Stimulated activated effector memory CD8-positive, alpha-beta T cell treated with anti-CD3 and anti-CD28 coated beads, Interleukin-12 subunit alpha, Interleukin-12 subunit beta, amount 100 ng/mL, for 72 hours (primary cell): ENCODE data around the gene PDE8A.
"Not testable (repeated sequence)": the region's sequence is repeated elsewhere in the genome, so short reads cannot be mapped to it uniquely, and the experiment has no call there.

Source experiments
- ATAC-seq: fragments of 150-1000 bp; cut with Tn5 transposase; 2 replicates; pipeline ENCODE4 v1.10.0; 2021
- DNase-seq, 2 donors: peaks; one replicate each; pipeline ENCODE4 v3.0.0; 2021 to 2022; ENCODE audit warnings: low spot score in 2 of 2
- H3K27ac Mint-ChIP-seq: one replicate; pipeline ENCODE4 v1.8.0; 2022; ENCODE audit warnings: mild to moderate bottlenecking, mixed read lengths
- H3K36me3 Mint-ChIP-seq: one replicate; pipeline ENCODE4 v1.8.0; 2022; ENCODE audit warnings: mild to moderate bottlenecking, mixed read lengths
- H3K4me1 Mint-ChIP-seq: one replicate; pipeline ENCODE4 v1.8.0; 2022; ENCODE audit warnings: mixed read lengths
- H3K4me3 Mint-ChIP-seq: one replicate; pipeline ENCODE4 v1.8.0; 2022; ENCODE audit warnings: mild to moderate bottlenecking, mixed read lengths
- H3K9me3 Mint-ChIP-seq: one replicate; pipeline ENCODE4 v1.8.0; 2022; ENCODE audit warnings: mixed read lengths

PDE8A gene

GRCh38 chr15:85009435-85009834, 27.8 kb downstream of the PDE8A start:
- Mint-ChIP-seq H3K27ac (no peak overlapping the region), H3K36me3 (no peaks in the 10 kb centered on the region), H3K9me3 (no peaks in the 10 kb centered on the region), H3K4me3 (no peak overlapping the region), H3K4me1 (peaks cover 37% of the 10 kb centered on the region)
- ATAC-seq: no peak
- no peak for DNase-seq

DNA sequence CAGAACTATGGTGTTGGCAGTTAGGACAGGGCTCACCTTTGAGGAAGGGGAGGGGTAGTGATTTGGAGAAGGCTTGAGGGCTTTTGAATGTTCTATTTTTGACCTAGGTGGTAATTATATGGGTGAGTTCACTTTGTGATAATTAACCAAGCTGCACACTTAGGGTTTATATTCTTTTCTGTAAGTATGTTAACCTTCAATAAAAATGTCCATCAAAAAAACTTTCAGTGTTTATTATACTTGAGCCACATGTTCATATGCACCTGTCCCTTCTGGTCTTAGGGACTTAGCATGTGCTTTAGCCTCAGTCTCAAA, 28.4 kb downstream of the PDE8A start:
- Mint-ChIP-seq H3K9me3 (no peaks in the 10 kb centered on the region), H3K4me3 (no peak overlapping the region), H3K27ac (no peak overlapping the region), H3K36me3 (no peaks in the 10 kb centered on the region), H3K4me1 (peaks cover 37% of the 10 kb centered on the region)
- ATAC-seq: no peak
- no peak for DNase-seq

DNA sequence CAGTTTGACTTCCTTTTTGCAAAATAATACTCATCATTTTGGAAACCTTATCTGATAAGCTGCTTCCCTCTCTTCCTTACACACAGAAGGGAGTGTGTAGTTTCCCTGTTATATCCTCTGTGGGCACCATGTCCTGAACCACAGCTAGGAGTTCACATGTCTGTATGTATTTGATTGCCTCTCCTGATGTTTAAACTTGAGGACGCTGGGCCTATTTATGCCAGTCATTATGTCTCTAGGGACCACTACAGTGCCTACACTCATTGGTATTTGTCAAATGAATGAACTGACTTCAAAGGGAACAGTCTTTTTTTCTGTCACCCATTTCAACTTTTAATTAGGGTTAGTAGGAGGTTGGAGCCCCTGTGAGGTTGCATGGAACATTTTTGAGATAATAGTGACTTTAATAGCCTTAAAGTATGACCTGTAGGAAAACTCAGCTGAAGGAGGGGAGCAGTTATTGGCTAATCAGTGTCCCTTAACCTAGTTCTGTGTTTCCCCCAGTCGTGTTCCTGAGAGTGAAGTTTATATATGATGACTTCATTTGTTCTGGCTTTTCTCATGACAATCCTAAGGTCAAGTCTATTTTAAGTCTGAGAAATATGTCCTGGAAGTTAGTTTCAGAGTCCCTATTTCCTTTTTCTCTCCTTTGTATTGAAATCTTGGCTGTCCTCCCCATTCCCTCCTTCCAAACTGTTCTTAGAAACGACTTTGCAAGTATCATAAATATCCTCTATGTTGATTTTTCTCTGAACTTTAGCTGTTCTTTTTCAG, 28.9 kb downstream of the PDE8A start:
- DNase-seq (no peak), ATAC-seq (peak; percentile 60)
- peaks cover 37% of the 10 kb centered on the region for H3K4me1 Mint-ChIP-seq
- no peak overlapping the region for H3K4me3 Mint-ChIP-seq
- no peaks in the 10 kb centered on the region for H3K9me3 Mint-ChIP-seq
- no peaks in the 10 kb centered on the region for H3K36me3 Mint-ChIP-seq
- no peak overlapping the region for H3K27ac Mint-ChIP-seq

DNA sequence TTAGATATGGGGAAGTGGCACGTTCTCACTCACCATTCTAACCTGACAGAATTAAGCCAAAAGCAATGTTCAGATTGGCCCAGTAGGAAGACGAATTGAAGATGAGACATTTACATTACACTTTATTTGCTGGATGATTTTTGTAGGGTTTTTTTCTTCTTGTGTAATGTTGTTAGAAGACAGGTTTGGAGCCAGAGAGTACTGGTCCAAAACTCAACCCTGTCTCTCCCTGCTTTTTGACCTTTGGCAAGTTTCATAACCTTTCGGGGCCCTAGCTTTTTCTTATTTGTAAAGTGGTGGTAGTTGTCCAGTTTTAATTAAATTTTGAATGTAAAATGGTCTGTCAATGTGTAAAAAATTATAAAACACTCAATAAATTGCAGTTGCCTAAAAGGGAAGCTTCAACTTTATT, 29.5 kb downstream of the PDE8A start:
- no peak overlapping the region for H3K27ac Mint-ChIP-seq
- no peak overlapping the region for H3K4me3 Mint-ChIP-seq
- ATAC-seq: no peak
- DNase-seq: no peak
- H3K4me1 Mint-ChIP-seq: peaks cover 37% of the 10 kb centered on the region
- no peaks in the 10 kb centered on the region for H3K36me3 Mint-ChIP-seq
- H3K9me3 Mint-ChIP-seq: no peaks in the 10 kb centered on the region

DNA sequence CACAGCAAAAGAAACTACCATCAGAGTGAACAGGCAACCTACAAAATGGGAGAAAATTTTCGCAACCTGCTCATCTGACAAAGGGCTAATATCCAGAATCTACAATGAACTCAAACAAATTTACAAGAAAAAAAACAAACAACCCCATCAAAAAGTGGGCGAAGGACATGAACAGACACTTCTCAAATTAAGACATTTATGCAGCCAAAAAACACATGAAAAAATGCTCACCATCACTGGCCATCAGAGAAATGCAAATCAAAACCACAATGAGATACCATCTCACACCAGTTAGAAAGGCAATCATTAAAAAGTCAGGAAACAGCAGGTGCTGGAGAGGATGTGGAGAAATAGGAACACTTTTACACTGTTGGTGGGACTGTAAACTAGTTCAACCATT, 30.1 kb downstream of the PDE8A start:
- not testable (repeated sequence) for H3K36me3 Mint-ChIP-seq, H3K4me3 Mint-ChIP-seq, H3K9me3 Mint-ChIP-seq, ATAC-seq, DNase-seq, H3K27ac Mint-ChIP-seq
- H3K4me1 Mint-ChIP-seq: peaks cover 34% of the 10 kb centered on the region

DNA sequence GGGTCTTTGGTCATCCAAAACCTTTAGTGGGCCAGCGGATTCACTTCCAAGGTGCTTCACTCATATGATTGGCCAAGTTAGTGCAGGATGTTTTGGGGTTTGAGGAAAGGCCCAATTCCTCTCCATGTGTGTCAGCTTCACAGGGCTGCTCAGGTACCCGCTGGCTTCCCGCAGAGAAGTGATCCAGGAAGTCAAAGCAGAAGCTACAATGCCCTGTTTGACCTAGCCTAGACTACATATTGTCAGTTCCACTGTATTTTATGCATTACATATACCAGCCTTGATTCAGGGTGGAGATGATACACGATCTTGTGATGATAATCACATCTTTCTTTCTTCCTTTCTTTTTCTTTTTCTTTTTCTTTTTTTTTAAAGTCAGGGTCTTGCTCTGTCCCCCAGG, 32.1 kb downstream of the PDE8A start:
- no peak for DNase-seq
- H3K27ac Mint-ChIP-seq: no peak overlapping the region
- no peaks in the 10 kb centered on the region for H3K9me3 Mint-ChIP-seq
- H3K4me3 Mint-ChIP-seq: no peak overlapping the region
- H3K36me3 Mint-ChIP-seq: no peaks in the 10 kb centered on the region
- ATAC-seq: no peak
- peaks cover 16% of the 10 kb centered on the region for H3K4me1 Mint-ChIP-seq

GRCh38 chr15:85014932-85015331, 33.3 kb downstream of the PDE8A start:
- H3K27ac Mint-ChIP-seq: no peak overlapping the region
- ATAC-seq: no peak
- peaks cover 15% of the 10 kb centered on the region for H3K4me1 Mint-ChIP-seq

DNA sequence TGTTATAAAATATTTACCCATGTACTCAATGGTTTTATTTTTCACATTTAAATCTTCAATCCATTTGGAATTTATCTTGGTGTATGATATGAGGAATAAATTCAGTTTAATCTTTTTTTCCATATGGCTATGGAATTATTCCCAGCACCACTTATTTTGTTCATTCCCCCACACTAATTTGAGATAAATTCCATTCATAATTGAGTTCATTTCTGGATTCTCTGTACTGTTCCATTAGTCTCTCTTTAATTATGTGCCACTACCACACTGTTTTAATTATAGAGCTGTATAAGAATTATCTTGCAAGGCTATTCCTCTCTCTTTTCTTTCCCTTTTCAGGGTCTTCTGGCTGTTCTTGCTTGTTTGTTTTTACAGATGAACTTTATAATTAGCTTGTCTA, 34.6 kb downstream of the PDE8A start:
- H3K36me3 Mint-ChIP-seq: no peaks in the 10 kb centered on the region
- no peak overlapping the region for H3K4me3 Mint-ChIP-seq
- H3K27ac Mint-ChIP-seq: no peak overlapping the region
- ATAC-seq (no peak), DNase-seq (no peak)
- no peaks in the 10 kb centered on the region for H3K9me3 Mint-ChIP-seq
- H3K4me1 Mint-ChIP-seq: peaks cover 13% of the 10 kb centered on the region

More at GRCh38 chr15:85014932-85015331, 33.3 kb downstream of the PDE8A start:
- Mint-ChIP-seq H3K9me3 (no peaks in the 10 kb centered on the region), H3K36me3 (no peaks in the 10 kb centered on the region), H3K4me3 (no peak overlapping the region)
- DNase-seq: no peak

GRCh38 chr15:85019815-85020590, 38.3 kb downstream of the PDE8A start:
- H3K4me1 Mint-ChIP-seq: peaks cover 31% of the 10 kb centered on the region
- DNase-seq (no peak), ATAC-seq (peak; percentile 87)
- no peak overlapping the region for H3K27ac Mint-ChIP-seq
- no peaks in the 10 kb centered on the region for H3K9me3 Mint-ChIP-seq
- no peak overlapping the region for H3K4me3 Mint-ChIP-seq
- H3K36me3 Mint-ChIP-seq: no peaks in the 10 kb centered on the region

GRCh38 chr15:85021409-85021808, 39.8 kb downstream of the PDE8A start:
- no peak for DNase-seq
- ATAC-seq: no peak
- no peaks in the 10 kb centered on the region for H3K9me3 Mint-ChIP-seq
- H3K4me1 Mint-ChIP-seq: peaks cover 37% of the 10 kb centered on the region
- no peak overlapping the region for H3K4me3 Mint-ChIP-seq
- no peak overlapping the region for H3K27ac Mint-ChIP-seq
- H3K36me3 Mint-ChIP-seq: no peaks in the 10 kb centered on the region

DNA sequence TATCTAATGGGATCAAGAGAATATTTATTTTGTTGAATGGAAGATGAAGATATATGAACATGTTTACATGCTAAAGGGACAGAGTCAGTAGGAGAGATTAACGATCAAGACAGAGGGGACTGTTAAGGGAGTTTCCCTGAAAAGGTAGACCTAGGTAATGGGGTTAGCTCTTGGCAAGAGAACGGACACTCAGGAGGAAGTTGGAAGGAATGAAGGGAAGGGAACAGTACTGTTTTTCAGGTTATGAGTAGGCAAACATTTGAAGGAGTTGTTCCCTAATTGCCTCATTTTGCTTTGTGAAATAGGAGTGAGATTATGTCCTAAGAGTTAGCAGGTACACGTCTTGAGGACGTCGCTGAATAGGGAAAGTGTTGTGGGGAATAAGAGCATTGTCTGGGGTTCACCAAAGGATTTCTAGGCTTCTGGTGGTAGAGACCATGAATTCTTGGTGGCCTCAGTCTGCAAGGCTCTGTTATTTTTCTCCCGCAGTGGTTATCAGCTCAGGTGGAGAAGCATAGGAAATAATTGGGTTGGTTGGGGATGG, 41.3 kb downstream of the PDE8A start:
- H3K4me3 Mint-ChIP-seq: no peak overlapping the region
- H3K36me3 Mint-ChIP-seq: no peaks in the 10 kb centered on the region
- no peak overlapping the region for H3K27ac Mint-ChIP-seq
- ATAC-seq (no peak), DNase-seq (no peak)
- no peaks in the 10 kb centered on the region for H3K9me3 Mint-ChIP-seq
- H3K4me1 Mint-ChIP-seq: peaks cover 45% of the 10 kb centered on the region

DNA sequence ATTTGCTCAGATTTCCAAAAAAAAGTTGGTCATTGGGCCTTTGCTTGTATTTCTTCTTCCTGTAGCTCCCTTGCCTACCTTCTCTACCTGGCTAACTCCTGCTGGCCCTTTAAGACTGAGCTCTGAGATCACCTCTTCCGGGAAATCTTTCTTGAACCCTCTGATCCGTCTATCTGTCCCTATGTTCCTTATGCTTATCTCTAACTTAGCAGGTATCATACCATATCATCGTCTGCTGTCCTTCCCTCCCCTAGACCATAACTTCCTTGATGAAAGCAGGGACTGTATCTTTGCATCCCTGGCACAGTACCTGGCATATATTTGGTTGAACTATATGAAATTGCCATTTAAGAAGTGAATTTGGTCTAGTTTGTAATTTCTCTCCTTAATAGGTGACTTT, 42.3 kb downstream of the PDE8A start:
- H3K36me3 Mint-ChIP-seq: no peaks in the 10 kb centered on the region
- no peak for DNase-seq
- H3K9me3 Mint-ChIP-seq: no peaks in the 10 kb centered on the region
- no peak for ATAC-seq
- peak overlapping the region; percentile 27 for H3K4me3 Mint-ChIP-seq
- peak overlapping the region; percentile 2 for H3K27ac Mint-ChIP-seq
- H3K4me1 Mint-ChIP-seq: peaks cover 52% of the 10 kb centered on the region

GRCh38 chr15:85024509-85025336, 43.1 kb downstream of the PDE8A start:
- peak overlapping the region; percentile 2 for H3K27ac Mint-ChIP-seq
- no peak for DNase-seq
- H3K36me3 Mint-ChIP-seq: no peaks in the 10 kb centered on the region
- no peaks in the 10 kb centered on the region for H3K9me3 Mint-ChIP-seq
- ATAC-seq: peak; percentile 90
- H3K4me3 Mint-ChIP-seq: peak overlapping the region; percentile 27
- peaks cover 56% of the 10 kb centered on the region for H3K4me1 Mint-ChIP-seq

- H3K27ac Mint-ChIP-seq: peak overlapping the region; percentile 29
- H3K9me3 Mint-ChIP-seq: no peaks in the 10 kb centered on the region
- no peak for ATAC-seq
- H3K4me1 Mint-ChIP-seq: peaks cover 59% of the 10 kb centered on the region
- no peak for DNase-seq
- H3K36me3 Mint-ChIP-seq: no peaks in the 10 kb centered on the region
- no peak overlapping the region for H3K4me3 Mint-ChIP-seq
These were observed 44.0 kb downstream of the PDE8A start for GRCh38 chr15:85025516-85026251.
